Measurements from ENCODE around the gene MLXIP.

Gene MLXIP

DNA sequence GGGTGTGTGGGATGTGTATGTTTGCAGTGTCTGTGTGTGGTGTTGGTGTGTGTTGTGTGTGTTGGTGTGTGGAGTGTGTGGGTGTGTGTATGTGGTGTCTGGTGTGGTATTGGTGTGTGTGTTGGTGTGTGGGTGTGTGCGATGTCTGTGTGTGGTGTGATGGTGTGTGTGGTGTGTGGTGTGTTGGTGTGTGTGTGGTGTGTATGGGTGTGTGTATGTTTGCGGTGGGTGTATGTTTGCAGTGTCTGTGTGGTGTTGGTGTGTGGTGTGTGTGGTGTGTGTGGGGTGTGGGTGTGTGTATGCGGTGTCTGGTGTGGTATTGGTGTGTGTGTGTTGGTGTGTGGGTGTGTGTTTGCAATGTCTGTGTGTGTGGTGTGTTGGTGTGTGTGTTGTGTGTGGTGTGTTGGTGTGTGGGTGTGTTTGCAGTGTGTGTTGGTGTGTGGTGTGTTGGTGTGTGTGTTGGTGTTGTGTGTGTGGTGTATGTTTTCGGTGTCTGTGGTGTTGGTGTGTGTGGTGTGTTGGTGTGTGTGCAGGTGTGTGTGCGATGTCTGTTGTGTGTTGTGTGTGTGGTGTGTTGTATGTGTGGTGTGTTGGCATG, 15.7 kb downstream of the MLXIP start:
- Histone ChIP-seq H3K4ac (ENCODE audit: low read depth, low read length) (no peak overlapping the region), H3K4me3 (ENCODE audit: low read length) (no peak overlapping the region), H3K79me2 (ENCODE audit: control insufficient read depth, insufficient read depth, low read length) (peaks cover 41% of the 10 kb centered on the region), H3K4me1 (ENCODE audit: control insufficient read depth, low read depth, low read length) (peaks cover 6% of the 10 kb centered on the region), H3K4me2 (ENCODE audit: low read length) (no peak overlapping the region), H3K27ac (ENCODE audit: low read depth, low read length) (no peak overlapping the region), H3K18ac (ENCODE audit: low read length) (no peak overlapping the region), H2BK5ac (ENCODE audit: low read length) (no peak overlapping the region), H3K56ac (ENCODE audit: low read length) (no peak overlapping the region), H3K27me3 (ENCODE audit: insufficient read depth, low read length, poor library complexity) (no peaks in the 10 kb centered on the region), H2BK15ac (replicated peaks; ENCODE audit: low read depth) (no peak overlapping the region), H3K79me1 (ENCODE audit: low read length) (peaks cover 35% of the 10 kb centered on the region), H4K8ac (ENCODE audit: low read depth, low read length) (no peak overlapping the region), H3K23ac (ENCODE audit: low read length) (no peak overlapping the region), H2BK120ac (ENCODE audit: low read depth, low read length) (no peak overlapping the region), H4K5ac (ENCODE audit: low read length) (no peak overlapping the region), H2AK5ac (ENCODE audit: low read length) (no peak overlapping the region), H3K36me3 (ENCODE audit: control insufficient read depth, insufficient read depth, low read length) (no peaks in the 10 kb centered on the region), H3K9ac (ENCODE audit: low read length) (no peak overlapping the region)
- 100% methylated on average over 2 of the region's 5 CpGs for WGBS (ENCODE audit: extremely low coverage, insufficient coverage, low lambda C conversion rate)
- no peak for DNase-seq

DNA sequence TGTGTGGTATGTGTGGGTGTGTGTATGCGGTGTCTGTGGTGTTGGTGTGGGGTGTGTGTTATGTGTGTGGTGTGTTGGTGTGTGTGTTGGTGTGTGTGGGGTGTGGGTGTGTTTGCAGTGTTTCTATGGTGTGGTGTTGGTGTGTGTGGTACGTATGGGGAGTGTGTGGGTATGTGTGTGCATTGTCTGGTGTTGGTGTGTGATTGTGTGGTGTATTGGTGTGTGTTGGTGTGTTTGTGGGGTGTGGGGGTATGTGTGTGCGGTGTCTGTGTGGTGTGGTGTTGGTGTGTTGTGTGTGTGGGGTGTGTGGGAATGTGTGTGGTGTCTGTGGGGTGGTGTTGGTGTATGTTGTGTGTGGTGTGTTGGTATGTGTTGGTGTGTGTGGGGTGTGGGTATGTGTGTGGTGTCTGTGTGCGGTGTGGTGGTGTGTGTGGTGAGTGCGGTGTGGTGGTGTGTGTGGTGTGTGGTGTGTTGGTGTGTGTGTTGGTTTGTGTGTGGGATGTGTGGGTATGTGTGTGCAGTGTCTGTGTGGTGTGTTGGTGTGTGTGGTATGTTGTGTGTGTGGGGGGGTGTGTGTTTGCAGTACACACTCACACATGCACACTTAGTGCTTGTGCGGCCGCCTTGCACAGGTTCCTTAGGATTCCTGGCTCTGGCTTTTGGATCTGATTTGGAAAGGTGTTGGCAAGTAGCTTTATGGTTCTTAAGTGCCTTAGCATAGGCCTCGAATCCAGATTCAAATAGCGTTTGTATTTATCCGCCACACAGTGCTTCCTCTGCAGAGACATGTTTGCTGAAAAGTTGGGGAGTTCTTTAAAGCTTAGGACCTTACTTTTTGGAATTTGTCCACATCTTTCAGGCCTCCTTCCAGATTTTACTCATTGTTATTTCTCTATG, 16.4 kb downstream of the MLXIP start:
- no peak overlapping the region for H3K56ac ChIP-seq (ENCODE audit: low read length)
- peaks cover 40% of the 10 kb centered on the region for H3K79me2 ChIP-seq (ENCODE audit: control insufficient read depth, insufficient read depth, low read length)
- H3K4ac ChIP-seq (ENCODE audit: low read depth, low read length) = no peak overlapping the region
- peak overlapping the region; percentile 5 for H2BK5ac ChIP-seq (ENCODE audit: low read length)
- H3K27ac ChIP-seq (ENCODE audit: low read depth, low read length) = no peak overlapping the region
- no peak overlapping the region for H2BK15ac ChIP-seq (replicated peaks; ENCODE audit: low read depth)
- H2BK120ac ChIP-seq (ENCODE audit: low read depth, low read length) = no peak overlapping the region
- no peak overlapping the region for H3K4me3 ChIP-seq (ENCODE audit: low read length)
- H3K9ac ChIP-seq (ENCODE audit: low read length) = no peak overlapping the region
- H3K79me1 ChIP-seq (ENCODE audit: low read length) = peaks cover 36% of the 10 kb centered on the region
- H3K23ac ChIP-seq (ENCODE audit: low read length) = peak overlapping the region; percentile 92
- no peak overlapping the region for H3K18ac ChIP-seq (ENCODE audit: low read length)
- no peak overlapping the region for H3K4me2 ChIP-seq (ENCODE audit: low read length)
- H2AK5ac ChIP-seq (ENCODE audit: low read length) = peak overlapping the region; percentile 45
- no peaks in the 10 kb centered on the region for H3K36me3 ChIP-seq (ENCODE audit: control insufficient read depth, insufficient read depth, low read length)
- no peak overlapping the region for H4K5ac ChIP-seq (ENCODE audit: low read length)
- DNase-seq = no peak
- no peaks in the 10 kb centered on the region for H3K27me3 ChIP-seq (ENCODE audit: insufficient read depth, low read length, poor library complexity)
- H4K8ac ChIP-seq (ENCODE audit: low read depth, low read length) = no peak overlapping the region
- H3K4me1 ChIP-seq (ENCODE audit: control insufficient read depth, low read depth, low read length) = peaks cover 12% of the 10 kb centered on the region
- WGBS (ENCODE audit: extremely low coverage, insufficient coverage, low lambda C conversion rate) = 100% methylated on average over 5 of the region's 10 CpGs

DNA sequence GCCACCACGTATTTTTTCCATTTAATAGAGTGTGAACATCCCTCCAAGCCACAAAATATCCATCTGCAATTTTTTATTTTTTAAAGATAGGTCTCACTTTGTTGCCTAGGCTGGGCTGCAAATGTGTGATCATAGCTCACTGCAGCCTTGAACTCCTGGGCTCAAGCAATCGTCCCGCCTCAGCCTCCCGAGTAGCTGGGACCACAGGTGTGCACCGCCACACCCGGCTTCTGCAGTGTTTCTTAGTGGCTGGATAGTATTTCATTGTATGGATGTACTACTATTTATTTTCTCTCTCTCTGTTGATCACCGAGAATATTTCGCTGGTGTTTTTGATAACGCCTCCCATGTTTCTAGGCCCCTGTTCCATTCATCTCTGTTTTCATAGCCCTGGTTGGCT, 17.5 kb downstream of the MLXIP start:
- Histone ChIP-seq H3K4ac (ENCODE audit: low read depth, low read length) (no peak overlapping the region), H4K5ac (ENCODE audit: low read length) (no peak overlapping the region), H3K27me3 (ENCODE audit: insufficient read depth, low read length, poor library complexity) (no peaks in the 10 kb centered on the region), H3K36me3 (ENCODE audit: control insufficient read depth, insufficient read depth, low read length) (no peaks in the 10 kb centered on the region), H4K8ac (ENCODE audit: low read depth, low read length) (no peak overlapping the region), H3K79me2 (ENCODE audit: control insufficient read depth, insufficient read depth, low read length) (peaks cover 40% of the 10 kb centered on the region), H3K23ac (ENCODE audit: low read length) (no peak overlapping the region), H3K79me1 (ENCODE audit: low read length) (peaks cover 34% of the 10 kb centered on the region), H3K9ac (ENCODE audit: low read length) (no peak overlapping the region), H3K4me3 (ENCODE audit: low read length) (no peak overlapping the region), H3K18ac (ENCODE audit: low read length) (no peak overlapping the region), H2BK120ac (ENCODE audit: low read depth, low read length) (no peak overlapping the region), H2BK15ac (replicated peaks; ENCODE audit: low read depth) (no peak overlapping the region), H2AK5ac (ENCODE audit: low read length) (no peak overlapping the region), H3K4me2 (ENCODE audit: low read length) (no peak overlapping the region), H3K56ac (ENCODE audit: low read length) (no peak overlapping the region), H3K4me1 (ENCODE audit: control insufficient read depth, low read depth, low read length) (peaks cover 12% of the 10 kb centered on the region), H2BK5ac (ENCODE audit: low read length) (no peak overlapping the region), H3K27ac (ENCODE audit: low read depth, low read length) (no peak overlapping the region)
- no CpG with 5 or more reads among the region's 9 CpGs for WGBS (ENCODE audit: extremely low coverage, insufficient coverage, low lambda C conversion rate)
- no peak for DNase-seq

DNA sequence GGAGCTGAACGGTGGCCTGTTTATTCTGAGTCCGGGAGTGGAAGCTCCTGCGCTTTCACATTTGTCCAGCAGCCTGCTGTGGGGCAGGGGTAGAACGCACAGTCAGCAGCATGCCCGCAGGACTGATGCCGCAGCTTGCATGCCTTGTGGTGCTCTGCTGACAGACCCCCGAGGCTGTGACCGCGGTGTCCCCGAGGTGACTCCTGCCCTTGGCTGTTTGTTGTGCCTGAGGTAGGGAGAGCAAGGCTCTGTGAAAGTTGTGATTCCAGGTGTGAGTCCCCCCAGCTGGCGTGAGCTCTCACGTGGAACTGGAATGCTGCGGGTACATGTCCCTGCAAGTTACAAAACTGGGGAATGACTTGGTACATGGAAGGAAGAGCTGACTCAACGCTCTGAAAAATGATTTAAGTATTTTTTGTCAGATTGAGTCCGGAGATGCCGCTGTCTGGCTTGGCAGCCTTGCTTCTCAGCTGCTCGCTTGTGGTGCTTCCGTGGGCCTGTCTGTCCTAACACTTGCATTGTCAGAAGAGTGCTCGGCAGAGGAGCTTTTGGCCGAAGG, 18.1 kb downstream of the MLXIP start:
- Histone ChIP-seq H3K4me1 (ENCODE audit: control insufficient read depth, low read depth, low read length) (peaks cover 12% of the 10 kb centered on the region), H3K4me2 (ENCODE audit: low read length) (no peak overlapping the region), H3K4ac (ENCODE audit: low read depth, low read length) (no peak overlapping the region), H2AK5ac (ENCODE audit: low read length) (no peak overlapping the region), H3K9ac (ENCODE audit: low read length) (no peak overlapping the region), H4K8ac (ENCODE audit: low read depth, low read length) (no peak overlapping the region), H3K27me3 (ENCODE audit: insufficient read depth, low read length, poor library complexity) (no peaks in the 10 kb centered on the region), H2BK15ac (replicated peaks; ENCODE audit: low read depth) (no peak overlapping the region), H2BK120ac (ENCODE audit: low read depth, low read length) (no peak overlapping the region), H3K23ac (ENCODE audit: low read length) (peak overlapping the region; percentile 81), H3K18ac (ENCODE audit: low read length) (no peak overlapping the region), H3K36me3 (ENCODE audit: control insufficient read depth, insufficient read depth, low read length) (no peaks in the 10 kb centered on the region), H4K5ac (ENCODE audit: low read length) (peak overlapping the region; percentile 12), H3K27ac (ENCODE audit: low read depth, low read length) (no peak overlapping the region), H3K79me2 (ENCODE audit: control insufficient read depth, insufficient read depth, low read length) (peaks cover 38% of the 10 kb centered on the region), H3K4me3 (ENCODE audit: low read length) (no peak overlapping the region), H3K79me1 (ENCODE audit: low read length) (peaks cover 34% of the 10 kb centered on the region), H3K56ac (ENCODE audit: low read length) (peak overlapping the region; percentile 47), H2BK5ac (ENCODE audit: low read length) (no peak overlapping the region)
- no peak for DNase-seq
- no CpG with 5 or more reads among the region's 20 CpGs for WGBS (ENCODE audit: extremely low coverage, insufficient coverage, low lambda C conversion rate)

DNA sequence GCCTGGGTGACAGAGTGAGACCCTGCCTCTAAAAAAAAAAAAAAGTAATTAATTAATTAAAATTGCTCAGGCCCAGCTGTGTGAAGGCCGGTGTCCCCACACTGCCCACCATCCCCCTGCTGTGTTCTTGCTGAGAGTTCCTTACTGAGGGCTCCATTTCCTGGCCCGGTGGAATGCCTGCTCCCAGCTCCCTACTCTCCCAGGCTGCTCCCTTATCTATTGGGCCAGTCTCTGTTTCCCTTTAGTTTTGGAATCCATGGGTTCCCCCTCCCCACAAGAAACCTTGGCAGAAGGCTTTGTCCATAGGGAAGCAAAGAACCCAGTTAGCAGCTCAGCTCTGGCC, 19.0 kb downstream of the MLXIP start:
- no peak overlapping the region for H3K4me3 ChIP-seq (ENCODE audit: low read length)
- DNase-seq = no peak
- WGBS (ENCODE audit: extremely low coverage, insufficient coverage, low lambda C conversion rate) = no CpG with 5 or more reads among the region's 2 CpGs

More for the DNA sequence above, 19.0 kb downstream of the MLXIP start:
- Histone ChIP-seq H4K5ac (ENCODE audit: low read length) (no peak overlapping the region), H3K27me3 (ENCODE audit: insufficient read depth, low read length, poor library complexity) (no peaks in the 10 kb centered on the region), H3K4me1 (ENCODE audit: control insufficient read depth, low read depth, low read length) (peaks cover 12% of the 10 kb centered on the region), H3K4me2 (ENCODE audit: low read length) (no peak overlapping the region), H4K8ac (ENCODE audit: low read depth, low read length) (no peak overlapping the region), H3K9ac (ENCODE audit: low read length) (no peak overlapping the region), H3K56ac (ENCODE audit: low read length) (no peak overlapping the region), H3K79me1 (ENCODE audit: low read length) (peaks cover 33% of the 10 kb centered on the region), H3K23ac (ENCODE audit: low read length) (no peak overlapping the region), H2BK120ac (ENCODE audit: low read depth, low read length) (no peak overlapping the region), H2BK5ac (ENCODE audit: low read length) (no peak overlapping the region), H3K27ac (ENCODE audit: low read depth, low read length) (no peak overlapping the region), H3K79me2 (ENCODE audit: control insufficient read depth, insufficient read depth, low read length) (peaks cover 31% of the 10 kb centered on the region), H2BK15ac (replicated peaks; ENCODE audit: low read depth) (no peak overlapping the region), H3K36me3 (ENCODE audit: control insufficient read depth, insufficient read depth, low read length) (no peaks in the 10 kb centered on the region), H3K4ac (ENCODE audit: low read depth, low read length) (no peak overlapping the region), H2AK5ac (ENCODE audit: low read length) (no peak overlapping the region), H3K18ac (ENCODE audit: low read length) (no peak overlapping the region)

Measured in mesendoderm (in vitro differentiated cells).